GM18867 (cell line): ENCODE measurements around the gene BAX.

Experiments
- ATAC-seq: cut with Tn5 transposase; IDR thresholded peaks from one replicate; pipeline ENCODE4 v1.9.1; 2021; ENCODE audit warnings: mild to moderate bottlenecking, moderate library complexity; ENCODE audit not compliant: unreplicated experiment

BAX gene

GRCh38 chr19:48982280-48982679 lies 27.6 kb downstream of the BAX start:
- no peak for ATAC-seq

DNA sequence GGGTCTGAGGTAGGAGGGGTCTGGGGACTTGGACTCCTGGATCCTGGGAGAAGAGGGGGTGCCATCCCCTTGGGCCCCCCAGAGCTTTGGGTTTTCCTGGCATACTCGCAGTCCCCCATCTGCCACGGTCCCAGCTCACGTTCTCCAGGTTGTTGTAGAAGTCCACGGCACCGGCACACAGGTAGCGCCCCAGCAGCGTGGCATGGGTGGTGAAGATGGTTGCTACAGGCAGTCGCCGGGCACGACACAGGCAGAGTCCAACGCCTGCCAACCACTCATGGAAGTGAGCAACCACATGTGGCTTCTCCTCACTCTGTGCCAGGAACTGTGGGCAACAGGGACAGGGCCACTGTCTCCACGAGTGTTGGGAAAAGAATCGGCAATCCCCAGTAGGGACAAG lies 31.0 kb downstream of the BAX start:
- no peak for ATAC-seq

- ATAC-seq: no peak
Measured at GRCh38 chr19:48986211-48986610, 31.5 kb downstream of the BAX start.

- ATAC-seq: no peak
Measured at GRCh38 chr19:48987323-48987722, 32.6 kb downstream of the BAX start.

- no peak for ATAC-seq
Measured at GRCh38 chr19:48988286-48988685, 33.6 kb downstream of the BAX start.

DNA sequence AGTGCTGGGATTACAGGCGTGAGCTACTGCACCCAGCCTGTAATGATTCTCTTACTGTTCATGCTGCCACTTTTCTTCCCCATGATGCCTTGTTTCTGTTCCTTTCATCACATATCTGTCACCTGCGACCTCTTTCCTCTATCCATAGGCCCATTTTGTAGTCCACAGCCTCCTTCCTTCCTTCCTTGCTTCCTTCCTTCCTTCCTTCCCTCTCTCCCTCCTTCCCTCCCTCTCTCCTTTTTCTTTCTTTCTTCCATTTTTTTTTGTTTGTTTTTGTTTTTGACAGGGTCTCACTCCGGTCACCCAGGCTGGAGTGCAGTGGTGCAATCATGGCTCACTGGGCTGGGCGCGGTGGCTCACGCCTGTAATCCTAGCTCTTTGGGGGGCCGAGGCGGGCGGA lies 34.2 kb downstream of the BAX start:
- no peak for ATAC-seq

- ATAC-seq: no peak
Measured at GRCh38 chr19:48989701-48990291, 35.1 kb downstream of the BAX start.

DNA sequence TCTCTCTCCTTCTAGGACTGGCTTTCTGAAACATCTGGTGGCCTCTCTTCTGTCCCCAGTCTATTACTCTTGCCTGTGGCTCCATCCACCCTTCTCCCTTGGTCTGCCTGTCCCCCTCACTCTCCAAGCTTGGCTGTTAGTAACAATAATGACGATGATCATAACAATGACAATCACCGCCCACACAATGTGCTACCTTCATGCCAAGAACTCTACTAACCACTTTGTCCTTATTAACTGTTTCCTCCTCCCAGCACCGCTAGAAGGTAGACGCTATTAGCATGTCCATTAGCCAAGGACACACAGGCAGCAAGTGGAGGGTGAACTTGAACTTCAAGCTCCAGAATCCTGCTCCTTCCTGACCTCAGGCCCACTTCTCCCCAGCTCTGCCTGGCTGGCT lies 35.7 kb downstream of the BAX start:
- ATAC-seq: no peak

GRCh38 chr19:48991011-48991609 lies 36.4 kb downstream of the BAX start:
- ATAC-seq: no peak

- no peak for ATAC-seq
Measured at GRCh38 chr19:48991873-48992580, 37.4 kb downstream of the BAX start.

DNA sequence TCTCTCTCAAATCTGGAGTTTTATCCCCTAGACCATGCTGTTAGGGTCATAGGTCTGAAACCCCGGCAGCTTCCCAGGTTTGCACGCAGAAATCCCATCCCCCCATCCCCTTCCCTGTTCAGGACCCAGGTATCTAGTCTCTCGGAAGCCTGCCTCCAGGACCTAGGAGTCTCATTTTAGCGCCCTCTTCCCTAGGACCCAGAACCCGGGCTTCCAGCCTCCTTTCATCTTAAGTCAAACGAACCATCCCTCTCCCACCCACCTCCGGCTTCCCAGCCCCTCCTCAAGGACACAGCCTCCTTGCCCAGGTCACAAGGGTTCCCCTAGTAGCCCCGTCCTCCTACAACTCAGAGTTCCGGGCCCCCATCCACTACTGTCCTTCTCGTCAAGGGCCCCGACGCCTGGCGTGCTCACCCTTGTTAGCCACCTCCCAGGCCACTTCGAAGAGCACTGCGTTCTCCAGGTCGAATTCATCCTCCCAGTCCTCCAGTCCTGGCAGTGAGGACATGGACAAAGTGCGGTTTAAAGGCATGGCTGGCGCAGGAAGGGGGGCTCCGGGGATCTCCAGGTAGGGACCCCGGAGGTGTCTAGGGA lies 38.0 kb downstream of the BAX start:
- ATAC-seq: peak; percentile 1

DNA sequence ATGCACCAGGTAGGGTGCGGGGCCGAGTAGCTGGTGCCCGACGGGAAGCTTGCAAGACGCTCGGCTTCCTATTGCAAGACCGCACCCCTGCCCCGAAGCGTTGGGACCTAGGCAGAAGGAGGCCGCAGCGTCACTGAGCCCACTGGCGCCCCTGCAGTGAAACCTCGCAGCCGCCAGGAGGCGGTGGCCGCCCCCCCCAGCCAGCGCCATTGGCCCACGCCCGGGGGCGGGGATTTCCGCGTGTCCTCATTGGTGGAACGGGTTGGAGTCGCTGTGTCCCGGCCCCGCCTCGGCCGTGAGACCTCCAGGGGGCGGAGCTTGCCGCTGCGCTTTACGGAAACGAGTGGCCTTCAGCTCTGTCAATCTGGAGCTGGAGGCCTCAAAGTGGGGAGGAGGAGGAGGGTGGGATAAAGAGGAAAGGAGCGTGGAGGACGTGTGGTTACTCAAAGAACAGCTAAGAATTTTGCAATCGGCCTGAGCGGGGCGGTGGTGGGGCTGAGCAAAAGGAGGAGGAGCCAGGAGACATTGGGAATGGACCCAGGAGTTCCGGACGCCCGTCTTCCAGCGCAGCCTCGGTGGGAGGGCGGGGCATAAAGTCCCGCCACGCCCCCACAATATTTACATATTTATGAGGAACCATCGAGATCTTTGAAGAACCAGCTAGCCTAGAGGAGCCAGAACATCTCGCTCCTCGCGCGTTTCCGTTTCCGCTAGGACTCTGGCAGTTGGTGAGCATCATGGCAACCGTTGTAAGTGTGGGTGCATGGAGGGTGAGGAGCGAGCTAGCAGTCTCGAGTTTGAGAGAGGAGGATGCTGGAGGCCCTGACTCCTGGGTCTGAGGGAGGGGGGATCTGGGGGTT lies 38.7 kb downstream of the BAX start, which contains the start of the genes GYS1 and RUVBL2:
Gene GYS1 (minus strand): TSS at position 135 of the 860 bp plus-strand sequence. CDS start 197 bp downstream, outside the sequence.
Gene RUVBL2 (plus strand): TSS at position 713 of the 860 bp plus-strand sequence. CDS start 25 bp downstream, at position 738.
- ATAC-seq: peak; percentile 84

DNA sequence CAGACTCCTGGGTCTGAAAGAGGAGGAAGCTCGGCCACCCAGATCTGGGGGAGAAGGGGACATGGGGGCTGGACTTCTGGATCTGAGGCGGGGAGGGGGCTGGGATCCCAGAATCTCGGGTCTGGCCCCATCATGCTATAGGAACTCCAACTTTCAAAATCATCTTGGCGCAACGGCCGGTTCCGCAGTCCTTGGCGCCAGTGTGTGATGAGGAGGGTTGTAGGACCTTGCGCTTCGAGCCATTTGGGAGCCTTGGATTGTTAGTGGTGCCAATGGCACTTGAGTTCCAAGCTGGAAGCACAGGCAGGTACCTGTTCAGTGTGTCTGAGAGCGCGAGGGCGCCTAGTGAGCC lies 39.3 kb downstream of the BAX start:
- no peak for ATAC-seq

DNA sequence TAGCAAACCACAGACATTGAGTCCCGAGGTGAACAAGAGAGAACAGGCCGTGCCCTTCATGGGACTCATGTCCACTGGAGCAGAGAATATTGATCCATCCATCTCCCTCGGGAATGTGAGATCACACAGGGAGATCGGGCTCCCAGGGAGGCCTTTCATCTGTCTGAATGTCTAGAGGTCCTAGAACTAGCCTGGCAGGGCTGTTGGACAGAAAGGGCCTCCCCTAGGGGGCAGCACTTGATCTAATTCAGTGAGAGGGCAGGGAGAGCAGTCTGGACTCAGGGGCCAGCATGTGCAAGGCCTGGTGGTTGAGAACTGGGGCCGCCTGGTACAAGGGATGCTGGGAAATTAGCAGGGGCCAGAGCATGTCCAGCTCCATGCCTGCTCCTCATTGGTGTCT lies 43.3 kb downstream of the BAX start:
- ATAC-seq: no peak

- ATAC-seq: no peak
Measured at GRCh38 chr19:48999481-49000325, 45.0 kb downstream of the BAX start.

DNA sequence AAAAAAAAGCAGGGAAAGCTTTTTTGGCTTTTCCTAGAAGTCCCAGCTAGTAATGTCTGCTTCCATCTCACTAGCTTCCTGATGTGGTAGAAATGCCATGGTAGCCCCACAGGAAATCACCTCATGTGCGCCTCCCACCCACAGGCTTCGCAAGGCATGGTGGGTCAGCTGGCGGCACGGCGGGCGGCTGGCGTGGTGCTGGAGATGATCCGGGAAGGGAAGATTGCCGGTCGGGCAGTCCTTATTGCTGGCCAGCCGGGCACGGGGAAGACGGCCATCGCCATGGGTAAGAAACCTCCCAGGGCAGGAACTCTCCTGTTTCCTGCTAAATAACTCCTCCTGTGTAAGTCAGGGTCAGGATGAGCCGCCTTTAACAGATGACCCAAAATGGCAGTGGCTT lies 49.5 kb downstream of the BAX start:
- no peak for ATAC-seq

DNA sequence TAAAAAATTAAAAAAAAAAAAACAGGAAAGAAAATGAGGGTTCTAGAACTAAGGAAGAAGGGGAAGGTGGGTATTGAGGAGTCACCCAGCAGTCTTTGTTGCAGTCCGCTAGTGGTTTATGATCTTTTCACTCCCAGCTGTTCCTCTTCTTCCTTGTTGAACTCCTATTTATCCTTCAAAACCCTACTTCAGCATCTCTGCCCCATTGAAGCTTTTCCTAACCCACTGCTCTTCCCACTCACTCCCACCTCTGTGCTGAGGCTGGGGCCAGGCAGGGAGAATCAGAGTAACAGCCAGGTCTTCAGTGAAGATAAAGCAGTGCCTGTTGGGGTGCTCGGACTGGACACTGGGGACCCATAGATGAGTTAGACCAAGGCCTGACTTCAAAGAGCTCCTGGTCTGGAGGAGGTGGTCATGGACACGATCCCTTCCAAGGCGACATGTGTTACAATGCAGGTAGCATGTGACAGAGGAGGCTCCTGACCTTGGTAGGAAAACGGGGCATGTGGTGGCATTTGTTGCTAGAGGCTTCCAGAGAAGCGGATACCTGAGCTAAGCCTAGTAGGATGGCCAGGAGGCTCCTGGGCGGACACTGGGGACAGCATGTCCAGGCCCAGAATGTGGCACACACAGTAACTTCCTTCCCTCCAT lies 50.4 kb downstream of the BAX start:
- ATAC-seq: no peak

GRCh38 chr19:49006905-49007304 lies 52.2 kb downstream of the BAX start:
- ATAC-seq: no peak

DNA sequence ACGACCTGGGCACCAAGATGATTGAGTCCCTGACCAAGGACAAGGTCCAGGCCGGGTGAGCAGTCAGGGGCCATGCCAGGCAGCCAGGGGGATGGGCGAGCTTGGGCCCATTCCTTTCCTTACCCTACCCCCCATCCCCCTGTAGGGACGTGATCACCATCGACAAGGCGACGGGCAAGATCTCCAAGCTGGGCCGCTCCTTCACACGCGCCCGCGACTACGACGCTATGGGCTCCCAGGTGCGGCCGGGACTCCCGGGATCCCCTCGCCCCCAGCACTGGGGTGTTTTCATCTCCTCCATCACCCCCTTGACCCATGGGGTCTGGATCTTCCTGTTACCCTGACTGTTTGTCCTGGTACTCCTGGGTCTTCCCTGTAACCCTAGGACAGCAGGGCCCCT lies 55.2 kb downstream of the BAX start:
- no peak for ATAC-seq

- ATAC-seq: no peak
Measured at GRCh38 chr19:49010453-49010852, 55.8 kb downstream of the BAX start.
